Sigmoid colon (tissue), 7 donors: ENCODE data around the gene RTF1. TPM values are rescaled to one million over a fixed set of nuclear protein-coding genes. Genes with fewer than 3 reads are reported as not detected.
A peak's percentile ranks its signal among the peaks of the same experiment; 100 is the strongest.
"Not testable (repeated sequence)": the region's sequence is repeated elsewhere in the genome, so short reads cannot be mapped to it uniquely, and the experiment has no call there.

ENCODE experiments used
- DNase-seq: peaks from one replicate; pipeline ENCODE4 v3.0.0-alpha.2; 2019
- H3K27ac ChIP-seq, 4 donors: fragments of 200-600 bp; sonication (generic); one replicate each; pipeline ENCODE4 v1.5.1; 2016 to 2019; ENCODE audit warnings: mild to moderate bottlenecking in 1 of 4
- H3K27me3 ChIP-seq, 3 donors: fragments of 200-600 bp; sonication (generic); one replicate each; pipeline ENCODE4 v1.5.1; 2019; ENCODE audit warnings: mild to moderate bottlenecking in 1 of 3
- H3K36me3 ChIP-seq, 4 donors: fragments of 200-600 bp; sonication (generic); one replicate each; pipeline ENCODE4 v1.5.1; 2016 to 2019
- H3K4me1 ChIP-seq, 4 donors: fragments of 200-600 bp; sonication (generic); one replicate each; pipeline ENCODE4 v1.5.1; 2017 to 2019
- H3K4me3 ChIP-seq, 4 donors: fragments of 200-600 bp; sonication (generic); one replicate each; pipeline ENCODE4 v1.5.1; 2017 to 2019; ENCODE audit warnings: mild to moderate bottlenecking in 2 of 4, moderate library complexity in 1 of 4
- H3K9me3 ChIP-seq, 4 donors: fragments of 200-600 bp in 3 of 4; sonication (generic) in 3 of 4; one replicate each; pipeline versions ENCODE4 v1.5.1 to v1.6.1; 2013 to 2019
- EP300 ChIP-seq, 4 donors: sonication (generic); formaldehyde crosslinking; IDR thresholded peaks; one replicate each; pipeline ENCODE4 v1.6.1; 2017; ENCODE audit warnings: antibody characterized with exemption in 4 of 4
- POLR2A ChIP-seq, 2 donors: fragments of 450-650 bp; IDR thresholded peaks; one replicate each; pipeline ENCODE4 v1.6.1; 2016; ENCODE audit warnings: antibody characterized with exemption in 2 of 2, mild to moderate bottlenecking in 2 of 2, moderate library complexity in 2 of 2
- POLR2AphosphoS5 ChIP-seq, 4 donors: sonication (generic); formaldehyde crosslinking; IDR thresholded peaks; one replicate each; pipeline ENCODE4 v1.6.1; 2017; ENCODE audit warnings: antibody characterized with exemption in 4 of 4
- WGBS, 2 donors: extraction: QIAGEN DNeasy Blood & Tissue Kit; methylation state at CpG; one replicate each; pipeline ENCODE4 v1.1.7; 2013; 5-methylcytosine and 5-hydroxymethylcytosine counted together
- intact Hi-C: fragments of 100-400 bp; cut with DNase I; formaldehyde crosslinking; loops from one replicate; pipeline ENCODE4 v1.15.1; 2023
- polyA plus RNA-seq, 3 donors: library from polyadenylated mRNA; stranded (reverse); fragments of 200-250 nt; gene quantifications; one replicate each; pipeline ENCODE4 v1.2.3, GENCODE V29; 2013
- total RNA-seq, 4 donors: library from RNA; depleted of rRNA; stranded (reverse); fragments of >200 nt; gene quantifications; one replicate each; pipeline ENCODE4 v1.1.0, GENCODE V29; 2016
- TF ChIP-seq, protein P1 (sequence below), 4 experiments: fragments of 450-650 bp in 3 of 4; fragments of 200-600 bp in 1 of 4; IDR thresholded peaks; one replicate each; pipeline ENCODE4 v1.5.1; 2016 to 2019; ENCODE audit warnings: antibody characterized with exemption in 4 of 4, mild to moderate bottlenecking in 3 of 4, moderate library complexity in 2 of 4
- donor health status: healthy with polysubstance abuse.
- donor health status: Bipolar disorder and iron deficiency.
- donor health status: healthy.

RTF1 gene
- total and polyA plus RNA-seq, 7 donors = 18.6 to 35.7 (median 30.5) TPM

DNA sequence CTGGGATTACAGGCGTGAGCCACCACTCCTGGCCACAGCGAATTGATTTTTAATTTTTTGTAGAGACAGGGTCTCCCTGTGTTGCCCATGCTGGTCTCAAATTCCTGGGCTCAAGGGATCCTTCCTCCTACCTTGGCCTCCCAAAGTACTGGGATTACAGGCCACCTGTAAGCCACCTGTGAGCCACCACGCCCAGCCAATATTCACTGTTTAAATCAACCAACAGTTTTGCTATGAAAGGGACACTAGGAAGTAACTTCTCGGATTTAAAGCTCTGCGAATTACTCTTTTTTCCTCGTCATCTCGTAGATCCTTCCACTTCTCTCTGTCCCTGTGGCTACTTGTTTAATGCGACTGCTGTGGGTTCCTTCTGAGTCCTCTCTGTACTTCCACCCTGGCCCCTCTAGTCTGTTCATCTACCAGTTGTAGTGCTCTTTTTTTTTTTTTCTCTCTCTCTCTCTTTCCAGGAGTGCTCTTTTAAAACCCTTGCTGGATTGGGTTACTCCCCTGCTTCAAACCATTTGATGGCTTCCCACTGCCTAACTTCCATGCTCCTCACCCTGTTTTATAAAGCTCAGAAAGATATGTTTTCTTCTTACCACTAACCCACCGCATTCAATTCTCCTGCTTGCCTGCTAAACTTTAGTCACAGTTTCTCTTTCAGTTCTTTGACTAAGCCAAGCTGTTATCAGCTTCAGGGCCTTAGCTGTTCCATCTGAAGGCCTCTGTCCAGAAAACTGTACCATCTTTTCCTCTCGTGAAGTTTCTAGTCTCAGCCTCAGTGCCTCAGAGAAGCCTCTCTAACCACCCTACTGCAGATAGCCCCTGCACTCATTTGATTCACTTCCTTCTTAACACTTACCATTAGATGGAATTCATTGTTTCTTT is 12.4 kb downstream of the RTF1 start:
- peaks cover 0 to 10% (median 0%) of the 10 kb centered on the region in 4 donors for H3K36me3 ChIP-seq
- TF ChIP-seq, protein P1, sequence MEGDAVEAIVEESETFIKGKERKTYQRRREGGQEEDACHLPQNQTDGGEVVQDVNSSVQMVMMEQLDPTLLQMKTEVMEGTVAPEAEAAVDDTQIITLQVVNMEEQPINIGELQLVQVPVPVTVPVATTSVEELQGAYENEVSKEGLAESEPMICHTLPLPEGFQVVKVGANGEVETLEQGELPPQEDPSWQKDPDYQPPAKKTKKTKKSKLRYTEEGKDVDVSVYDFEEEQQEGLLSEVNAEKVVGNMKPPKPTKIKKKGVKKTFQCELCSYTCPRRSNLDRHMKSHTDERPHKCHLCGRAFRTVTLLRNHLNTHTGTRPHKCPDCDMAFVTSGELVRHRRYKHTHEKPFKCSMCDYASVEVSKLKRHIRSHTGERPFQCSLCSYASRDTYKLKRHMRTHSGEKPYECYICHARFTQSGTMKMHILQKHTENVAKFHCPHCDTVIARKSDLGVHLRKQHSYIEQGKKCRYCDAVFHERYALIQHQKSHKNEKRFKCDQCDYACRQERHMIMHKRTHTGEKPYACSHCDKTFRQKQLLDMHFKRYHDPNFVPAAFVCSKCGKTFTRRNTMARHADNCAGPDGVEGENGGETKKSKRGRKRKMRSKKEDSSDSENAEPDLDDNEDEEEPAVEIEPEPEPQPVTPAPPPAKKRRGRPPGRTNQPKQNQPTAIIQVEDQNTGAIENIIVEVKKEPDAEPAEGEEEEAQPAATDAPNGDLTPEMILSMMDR (IDR thresholded peaks at IDR 0.05) = no peak
- TF ChIP-seq POLR2AphosphoS5 (IDR thresholded peaks at IDR 0.05) (no peak), POLR2A (IDR thresholded peaks at IDR 0.05) (no peak), EP300 (IDR thresholded peaks at IDR 0.05) (no peak)
- intact Hi-C loops = no loop called here
- H3K9me3 ChIP-seq = no peaks in the 10 kb centered on the region
- no peak overlapping the region for H3K27ac ChIP-seq
- no peak overlapping the region for H3K4me3 ChIP-seq
- DNase-seq = peak; percentile 13
- H3K27me3 ChIP-seq = no peaks in the 10 kb centered on the region
- 39 to 70% methylated on average over 10 of the region's 10 CpGs for WGBS, 2 donors
- H3K4me1 ChIP-seq = no peaks in the 10 kb centered on the region

DNA sequence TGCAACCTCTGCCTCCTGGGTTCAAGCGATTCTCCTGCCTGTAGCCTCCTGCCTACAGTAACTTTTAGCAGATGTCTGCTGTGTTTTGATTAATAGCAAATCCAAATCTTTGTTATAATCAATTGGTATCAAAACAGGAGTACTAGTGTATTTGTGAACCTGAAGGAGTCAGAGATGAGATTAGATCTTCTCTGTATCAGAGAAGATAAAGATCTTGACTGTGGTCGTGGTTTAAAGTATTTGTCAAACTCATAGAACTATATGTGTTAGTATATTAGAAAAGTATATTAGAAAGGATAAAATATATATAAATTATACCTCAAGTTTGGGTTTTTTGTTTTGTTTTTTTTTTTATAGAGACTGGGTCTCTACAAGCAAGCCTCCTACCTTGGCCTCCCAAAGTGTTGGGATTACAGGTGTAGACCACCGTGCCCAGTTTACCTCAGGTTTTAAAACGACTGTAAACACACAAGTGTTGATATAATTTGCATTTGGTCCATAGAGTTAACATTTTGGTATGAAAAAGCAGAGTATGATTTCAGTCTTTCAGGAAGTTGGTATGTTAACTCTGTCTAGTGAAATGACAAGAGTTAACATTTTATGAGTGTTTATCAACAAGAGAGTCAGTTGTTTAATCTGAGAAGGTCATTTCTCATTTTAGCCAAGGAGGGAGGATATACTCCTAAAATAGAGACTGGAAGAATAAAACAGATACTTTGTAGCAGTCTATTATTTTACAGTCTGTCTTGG is 18.3 kb downstream of the RTF1 start:
- H3K36me3 ChIP-seq = peaks cover 0 to 31% (median 5%) of the 10 kb centered on the region in 4 donors
- H3K4me3 ChIP-seq = no peak overlapping the region
- H3K27me3 ChIP-seq = no peaks in the 10 kb centered on the region
- no peaks in the 10 kb centered on the region for H3K9me3 ChIP-seq
- TF ChIP-seq POLR2AphosphoS5 (IDR thresholded peaks at IDR 0.05) (no peak), EP300 (IDR thresholded peaks at IDR 0.05) (no peak), POLR2A (IDR thresholded peaks at IDR 0.05) (no peak)
- TF ChIP-seq, protein P1 (IDR thresholded peaks at IDR 0.05) = no peak
- 85 to 86% methylated on average over 4 of the region's 4 CpGs for WGBS, 2 donors
- intact Hi-C loops = no loop called here
- no peak for DNase-seq
- peak overlapping the region in 2 of 4 donors; percentile 11 to 15 for H3K27ac ChIP-seq
- peaks cover 0 to 10% (median 4%) of the 10 kb centered on the region in 4 donors for H3K4me1 ChIP-seq

DNA sequence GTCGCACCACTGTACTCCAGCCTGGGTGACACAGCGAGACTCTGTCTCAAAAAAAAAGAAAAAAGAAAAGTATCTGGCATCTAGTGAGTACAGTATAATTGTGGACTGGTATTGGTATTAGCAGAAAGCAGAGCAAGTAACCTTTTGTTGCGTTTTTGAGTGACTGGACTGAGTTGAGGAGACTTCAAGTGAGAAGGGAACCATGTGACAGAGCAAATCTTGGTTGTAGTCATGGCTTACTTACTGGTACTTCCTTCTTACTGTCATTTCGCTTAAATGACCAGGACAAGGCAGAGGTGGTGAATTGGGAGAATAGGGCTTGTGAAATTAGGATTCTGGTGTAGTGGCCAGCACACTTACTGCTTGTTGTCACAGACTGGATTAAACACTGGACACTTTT is 20.6 kb downstream of the RTF1 start:
- Histone ChIP-seq H3K27ac (no peak overlapping the region), H3K27me3 (no peaks in the 10 kb centered on the region), H3K4me3 (no peak overlapping the region), H3K36me3 (peaks cover 0 to 51% (median 8%) of the 10 kb centered on the region in 4 donors), H3K4me1 (peaks cover 0 to 10% (median 4%) of the 10 kb centered on the region in 4 donors), H3K9me3 (no peaks in the 10 kb centered on the region)
- TF ChIP-seq POLR2AphosphoS5 (IDR thresholded peaks at IDR 0.05) (no peak), POLR2A (IDR thresholded peaks at IDR 0.05) (no peak), EP300 (IDR thresholded peaks at IDR 0.05) (no peak)
- TF ChIP-seq, protein P1 (IDR thresholded peaks at IDR 0.05) = no peak
- 95 to 97% methylated on average over 4 of the region's 4 CpGs for WGBS, 2 donors
- DNase-seq = no peak
- intact Hi-C loops = no loop called here

DNA sequence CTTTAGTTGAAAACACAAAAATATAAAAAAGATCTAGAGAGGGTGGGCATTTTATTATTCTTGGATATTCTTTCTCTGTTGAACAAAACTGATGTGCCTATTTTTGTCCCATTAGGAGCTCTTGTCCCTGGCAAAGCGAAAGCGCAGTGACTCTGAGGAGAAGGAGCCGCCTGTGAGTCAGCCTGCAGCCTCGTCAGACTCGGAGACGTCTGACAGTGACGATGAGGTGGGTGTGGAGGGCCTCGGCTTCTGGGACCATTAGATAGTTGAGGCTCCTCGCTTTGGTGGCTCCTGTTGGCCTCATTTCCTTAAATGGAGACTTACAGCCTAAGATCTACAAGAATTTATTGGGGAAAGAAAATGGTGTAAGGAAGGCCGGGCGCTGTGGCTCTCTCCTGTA is 21.3 kb downstream of the RTF1 start:
- H3K36me3 ChIP-seq = peaks cover 0 to 51% (median 8%) of the 10 kb centered on the region in 4 donors
- H3K27me3 ChIP-seq = no peaks in the 10 kb centered on the region
- no peak overlapping the region for H3K4me3 ChIP-seq
- peak; percentile 39 for DNase-seq
- H3K9me3 ChIP-seq = no peaks in the 10 kb centered on the region
- peaks cover 0 to 10% (median 4%) of the 10 kb centered on the region in 4 donors for H3K4me1 ChIP-seq
- no peak overlapping the region for H3K27ac ChIP-seq
- intact Hi-C loops = no loop called here
- TF ChIP-seq EP300 (IDR thresholded peaks at IDR 0.05) = no peak
- no peak for TF ChIP-seq POLR2A (IDR thresholded peaks at IDR 0.05)
- TF ChIP-seq, protein P1 (IDR thresholded peaks at IDR 0.05) = no peak
- TF ChIP-seq POLR2AphosphoS5 (IDR thresholded peaks at IDR 0.05) = no peak
- WGBS, 2 donors = 94% methylated on average over 11 of the region's 11 CpGs

DNA sequence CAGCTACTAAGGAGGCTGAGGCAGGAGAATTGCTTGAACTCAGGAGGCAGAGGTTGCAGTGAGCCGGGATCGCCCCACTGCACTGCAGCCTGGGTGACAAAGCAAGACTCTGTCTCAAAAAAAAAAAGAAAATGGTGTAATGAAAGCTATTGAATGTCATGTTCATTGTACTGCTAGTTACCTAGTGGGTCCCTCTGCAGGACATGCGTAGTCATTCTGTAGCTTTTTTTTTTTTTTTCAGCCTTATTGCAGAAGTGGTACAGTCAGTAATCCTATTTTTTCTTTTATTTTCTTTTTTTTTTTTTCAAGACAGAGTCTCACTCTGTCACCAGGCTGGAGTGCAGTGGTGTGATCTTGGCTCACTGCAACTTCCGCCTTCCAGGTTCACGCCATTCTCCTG is 21.9 kb downstream of the RTF1 start:
- 96 to 98% methylated on average over 5 of the region's 5 CpGs for WGBS, 2 donors
- peaks cover 0 to 54% (median 8%) of the 10 kb centered on the region in 4 donors for H3K36me3 ChIP-seq
- H3K27ac ChIP-seq = not testable (repeated sequence)

More for the DNA sequence above, 21.9 kb downstream of the RTF1 start:
- peaks cover 0 to 10% (median 4%) of the 10 kb centered on the region in 4 donors for H3K4me1 ChIP-seq
- DNase-seq = peak; percentile 30
- H3K9me3 ChIP-seq, intact Hi-C loops, H3K4me3 ChIP-seq, H3K27me3 ChIP-seq: not testable (repeated sequence)
